GM15510 (cell line): ENCODE data around the gene OR10H3.

Source experiments
- POLR2A ChIP-seq: IDR thresholded peaks from 3 replicates; pipeline ENCODE4 v1.6.1; 2011; ENCODE audit warnings: borderline replicate concordance; ENCODE audit not compliant: insufficient read length; ENCODE audit errors: extremely low read depth

OR10H3 gene, protein sequence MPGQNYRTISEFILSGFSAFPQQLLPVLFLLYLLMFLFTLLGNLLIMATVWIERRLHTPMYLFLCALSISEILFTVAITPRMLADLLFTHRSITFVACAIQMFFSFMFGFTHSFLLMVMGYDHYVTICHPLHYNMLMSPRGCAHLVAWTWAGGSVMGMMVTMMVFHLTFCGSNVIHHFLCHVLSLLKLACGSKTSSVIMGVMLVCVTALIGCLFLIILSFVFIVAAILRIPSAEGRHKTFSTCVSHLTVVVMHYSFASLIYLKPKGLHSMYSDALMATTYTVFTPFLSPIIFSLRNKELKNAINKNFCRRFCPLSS

DNA sequence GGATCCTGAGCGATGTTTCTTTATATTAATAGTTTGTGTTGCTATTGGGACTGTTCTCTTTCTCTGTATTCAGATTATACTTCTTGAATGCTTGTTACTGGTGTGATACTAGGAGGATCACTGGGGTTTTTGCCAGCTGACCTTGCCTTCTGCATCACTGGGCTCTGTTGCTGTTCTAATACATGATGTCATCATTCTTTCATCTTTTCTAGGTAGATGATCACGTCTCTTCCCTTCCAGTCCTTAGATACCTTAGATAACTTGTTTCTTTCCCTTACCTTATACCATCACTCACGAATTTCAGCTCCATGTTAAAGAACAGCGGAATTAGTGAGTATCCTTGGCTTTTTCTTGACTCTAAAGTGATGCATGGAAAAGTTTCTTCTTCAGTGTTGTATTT is at the start of gene OR10H3:
OR10H3 (plus strand) TSS at position 264 of the 400 bp plus-strand sequence. CDS start 3,408 bp downstream, outside the sequence.
- no peak for TF ChIP-seq POLR2A

DNA sequence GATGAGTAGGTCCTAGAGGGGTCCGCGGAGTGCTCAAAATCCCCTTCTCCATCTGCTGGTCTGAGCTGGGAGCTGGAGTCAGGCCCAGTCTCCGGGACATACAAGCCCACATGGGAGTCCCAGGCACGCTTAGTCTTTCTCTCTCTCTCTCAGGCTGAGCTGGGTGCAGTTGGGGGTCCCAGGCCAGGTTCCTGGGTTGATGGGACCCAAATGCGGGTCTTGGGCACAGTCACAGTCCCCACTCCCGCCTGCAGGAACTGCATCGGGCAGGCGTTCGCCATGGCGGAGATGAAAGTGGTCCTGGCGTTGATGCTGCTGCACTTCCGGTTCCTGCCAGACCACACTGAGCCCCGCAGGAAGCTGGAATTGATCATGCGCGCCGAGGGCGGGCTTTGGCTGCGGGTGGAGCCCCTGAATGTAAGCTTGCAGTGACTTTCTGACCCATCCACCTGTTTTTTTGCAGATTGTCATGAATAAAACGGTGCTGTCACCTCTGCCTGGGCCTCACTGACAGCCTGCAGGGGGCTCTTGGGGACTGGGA is 41.1 kb upstream of the OR10H3 start:
- TF ChIP-seq POLR2A: no peak

DNA sequence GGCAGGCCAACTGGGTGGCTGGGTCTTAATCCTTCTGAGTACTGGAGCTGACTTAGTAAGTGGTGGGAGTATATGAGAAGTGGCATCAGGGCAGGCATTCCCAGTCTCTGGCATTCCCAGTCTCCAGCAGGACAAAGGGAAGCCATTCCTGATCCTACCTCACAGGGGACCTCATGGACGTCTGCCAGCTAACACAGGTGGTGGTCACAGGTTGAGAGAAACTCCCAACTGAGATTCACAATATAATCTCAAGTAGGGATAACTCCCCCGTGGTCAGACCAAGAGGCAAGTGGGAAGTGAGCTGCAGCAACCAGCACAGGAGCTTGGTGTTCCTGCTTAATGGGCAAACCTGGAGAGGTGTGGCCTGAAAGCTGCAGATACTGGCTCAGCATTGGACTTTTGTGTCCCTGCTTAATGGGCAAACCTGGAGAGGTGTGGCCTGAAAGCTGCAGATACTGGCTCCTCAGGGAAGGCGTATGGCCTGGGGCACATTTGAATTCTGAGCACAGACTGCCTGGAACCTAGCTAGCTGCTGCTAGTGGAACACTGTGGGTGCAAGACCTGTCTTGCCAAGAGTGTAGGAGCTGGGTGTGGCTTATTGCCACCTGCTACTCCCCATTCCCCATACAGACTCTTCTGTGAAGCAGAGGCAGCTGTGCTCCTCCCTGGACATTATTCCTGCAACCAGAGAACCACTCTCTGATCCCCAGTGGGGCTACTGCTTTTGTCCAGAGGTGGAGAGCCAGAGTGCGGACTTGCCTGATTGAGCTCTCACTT is 35.8 kb upstream of the OR10H3 start:
- TF ChIP-seq POLR2A: no peak

DNA sequence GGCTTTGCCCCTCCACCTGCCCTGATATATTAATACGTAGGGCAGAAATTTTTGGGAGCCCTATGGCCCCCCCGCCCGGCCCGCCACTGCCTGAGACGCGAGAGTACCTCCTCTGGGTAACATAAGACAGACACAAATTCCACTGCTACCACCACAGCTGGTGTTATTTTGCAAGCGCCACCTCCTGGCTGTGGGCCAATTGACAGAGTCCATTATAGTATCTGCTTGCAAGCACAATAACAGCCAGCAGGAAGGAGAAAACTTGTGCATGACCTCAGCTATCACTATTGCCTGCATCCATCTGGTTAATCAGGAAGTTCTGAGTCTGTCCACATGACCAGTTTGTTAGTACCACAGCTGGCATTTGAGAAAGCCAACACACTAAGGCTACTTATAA is 35.3 kb upstream of the OR10H3 start:
- TF ChIP-seq POLR2A: no peak

DNA sequence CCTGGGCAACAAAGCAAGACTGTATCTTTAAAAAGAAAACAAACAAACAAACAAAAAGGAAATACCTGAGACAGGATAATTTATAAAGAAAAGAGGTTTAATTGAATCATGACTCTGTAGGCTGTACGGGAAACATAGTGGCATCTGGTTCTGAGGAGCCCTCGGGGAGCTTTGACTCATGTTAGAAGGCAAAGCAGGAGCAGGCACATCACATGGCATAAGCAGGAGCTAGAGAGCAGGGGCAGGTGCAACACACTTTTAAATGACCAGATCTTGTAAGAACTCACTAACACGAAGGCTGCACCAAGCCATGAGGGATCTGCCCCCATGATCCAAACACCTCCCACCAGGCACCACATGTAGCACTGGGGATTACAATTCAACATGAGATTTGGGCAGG is 23.1 kb upstream of the OR10H3 start:
- TF ChIP-seq POLR2A: no peak

DNA sequence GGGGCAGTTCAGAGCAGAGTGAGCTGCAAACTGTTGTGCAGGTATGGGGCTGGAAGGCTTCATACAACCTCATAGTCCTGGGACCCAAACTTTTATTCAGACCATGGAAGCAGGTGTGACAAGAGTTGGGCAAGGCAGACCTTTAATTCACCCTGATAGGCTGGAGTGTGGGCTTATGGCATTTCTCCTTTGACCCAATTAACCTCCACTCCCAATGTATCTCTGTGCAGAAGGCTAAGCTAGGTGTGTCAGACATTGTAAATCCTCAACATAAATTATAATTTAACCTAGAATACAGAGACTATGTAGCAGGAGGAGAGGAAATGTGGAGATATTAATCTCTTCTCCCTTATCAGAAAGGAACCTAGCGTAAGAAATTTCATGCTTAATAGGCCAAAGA is 22.1 kb upstream of the OR10H3 start:
- TF ChIP-seq POLR2A: no peak

DNA sequence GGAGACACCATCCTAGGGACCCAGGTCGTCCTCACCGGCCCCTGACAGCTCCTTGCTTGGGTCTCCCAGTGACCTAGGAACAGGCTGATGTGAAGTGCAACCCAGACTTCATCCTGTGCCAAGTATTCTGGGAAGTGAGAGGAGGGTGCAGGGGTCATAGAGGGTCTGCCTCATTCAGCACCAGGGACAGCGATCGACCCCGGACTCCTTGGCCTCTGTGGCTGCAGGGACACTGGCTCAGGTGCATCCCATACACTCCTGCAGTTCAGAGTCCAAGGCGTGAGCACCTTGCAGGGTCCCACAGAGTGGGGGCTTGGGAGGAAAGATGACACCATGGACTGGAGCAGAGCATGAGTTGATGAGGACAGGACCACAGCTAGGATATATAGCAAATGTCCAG is 20.0 kb upstream of the OR10H3 start:
- TF ChIP-seq POLR2A: no peak

DNA sequence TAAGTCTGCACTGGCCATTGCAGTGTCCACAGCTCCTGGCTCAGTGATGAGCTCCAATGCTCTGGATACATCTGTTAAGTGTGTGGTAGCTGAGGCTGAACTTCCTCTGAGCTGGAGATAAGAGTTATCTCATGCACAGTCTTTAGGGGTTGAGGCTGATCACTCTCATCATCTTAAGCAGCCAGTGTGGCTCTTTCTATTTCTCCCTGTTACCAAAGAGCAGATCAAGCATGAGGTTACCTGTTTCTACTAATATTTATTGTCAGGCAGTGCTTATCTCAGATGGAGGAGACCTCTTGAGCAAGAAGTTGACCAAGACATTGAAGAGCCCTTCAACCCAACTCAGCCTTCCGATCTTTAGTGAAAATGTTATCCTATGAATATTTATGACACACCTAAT is 16.5 kb upstream of the OR10H3 start:
- no peak for TF ChIP-seq POLR2A

DNA sequence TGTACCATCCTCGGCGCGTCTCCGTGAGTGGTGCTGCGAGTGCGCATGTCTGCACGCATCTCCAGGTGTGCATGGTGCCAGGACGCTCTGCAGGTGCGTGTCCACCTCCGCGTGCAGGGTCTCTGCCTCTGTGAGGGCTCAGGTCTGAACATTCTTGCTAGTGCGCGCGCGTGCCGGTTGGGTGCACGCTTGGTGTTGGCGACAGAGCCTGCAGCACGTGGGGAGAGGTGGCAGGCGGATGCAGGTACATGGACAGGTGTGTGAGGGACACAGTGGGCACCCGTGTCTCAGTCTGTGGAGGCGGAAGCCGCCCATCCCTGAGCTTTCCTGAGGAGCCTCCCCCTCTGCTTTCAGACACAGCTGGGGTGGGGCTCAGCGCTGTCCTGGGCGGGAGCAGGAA is 14.8 kb upstream of the OR10H3 start:
- no peak for TF ChIP-seq POLR2A

DNA sequence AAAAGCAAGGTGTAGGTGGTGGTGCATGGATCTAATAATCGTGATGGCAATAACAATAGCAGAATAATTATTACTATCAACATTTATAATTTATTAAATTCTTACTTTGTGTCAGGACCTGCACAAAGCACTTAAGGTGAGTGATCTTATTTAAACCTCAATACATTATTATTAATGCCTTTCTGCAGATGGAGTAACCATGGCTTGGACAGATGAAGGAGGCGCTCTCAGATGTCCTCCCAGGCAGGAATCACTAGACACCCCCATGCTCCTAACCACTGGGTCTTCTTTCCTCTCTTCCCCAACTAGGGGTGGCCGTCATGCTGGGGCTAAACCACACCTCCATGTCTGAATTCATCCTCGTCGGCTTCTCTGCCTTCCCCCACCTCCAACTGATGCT is 10.1 kb upstream of the OR10H3 start, which contains the start of gene OR10H2:
OR10H2 (plus strand) TSS at position 301 of the 400 bp plus-strand sequence; CDS start at position 321, 20 bp downstream.
- TF ChIP-seq POLR2A: no peak

DNA sequence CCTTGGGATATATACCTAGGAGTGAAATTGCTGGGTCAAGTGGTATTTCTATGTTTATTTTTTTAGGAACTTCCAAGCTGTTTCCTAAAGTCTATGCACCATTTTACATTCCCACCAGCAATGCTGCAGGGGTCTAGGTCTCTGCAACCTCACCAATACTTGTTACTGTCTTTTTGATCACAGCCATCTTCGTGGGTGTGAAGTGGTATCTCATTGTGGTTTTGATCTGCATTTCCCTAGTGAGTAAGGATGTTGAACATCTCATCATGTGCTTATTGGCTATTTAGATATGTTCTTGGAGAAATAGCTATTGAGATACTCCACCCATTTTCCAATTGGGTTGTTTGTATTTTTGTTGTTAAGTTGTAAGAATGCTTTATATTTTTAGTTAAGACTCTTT is 7.2 kb upstream of the OR10H3 start:
- TF ChIP-seq POLR2A: no peak

DNA sequence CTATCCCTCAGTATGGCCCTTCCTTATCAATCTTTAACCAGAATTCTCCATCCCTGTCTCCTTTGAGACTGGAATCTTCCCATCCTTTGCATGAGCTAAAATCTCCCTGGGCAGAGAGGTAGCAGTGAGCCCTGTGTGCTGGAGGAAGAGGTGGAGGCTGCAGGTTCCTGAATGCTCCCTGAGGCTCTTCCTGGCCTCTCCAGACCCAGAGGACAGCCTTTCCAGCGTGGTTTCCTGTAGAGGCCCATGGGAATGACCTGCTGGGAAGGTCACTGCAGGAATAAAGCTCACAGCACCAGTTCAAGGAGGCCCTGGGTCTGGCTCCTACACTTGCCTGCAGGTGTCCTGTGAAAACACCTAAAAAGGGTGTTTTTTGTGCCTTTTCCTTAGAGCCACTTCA is 5.4 kb upstream of the OR10H3 start:
- no peak for TF ChIP-seq POLR2A

DNA sequence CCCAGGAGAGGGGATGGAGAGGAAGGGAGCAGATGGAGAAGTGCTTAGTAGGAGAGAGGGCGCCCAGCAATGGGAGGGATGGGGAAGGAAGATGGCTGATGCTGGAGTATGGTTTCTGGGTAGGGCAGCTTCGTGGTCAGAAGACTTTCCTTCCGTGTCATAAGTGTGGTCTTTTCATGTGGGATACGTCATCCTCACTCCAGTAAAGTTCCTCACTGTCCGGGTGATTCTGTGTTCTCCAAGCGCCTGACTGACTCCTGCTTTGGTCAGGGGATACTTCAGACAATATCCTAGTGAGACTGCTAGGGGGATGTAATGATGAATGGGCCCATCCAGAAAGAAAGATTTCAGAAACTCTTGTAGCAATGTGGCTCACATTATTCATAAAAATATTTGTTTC is 3.9 kb upstream of the OR10H3 start:
- TF ChIP-seq POLR2A: no peak

DNA sequence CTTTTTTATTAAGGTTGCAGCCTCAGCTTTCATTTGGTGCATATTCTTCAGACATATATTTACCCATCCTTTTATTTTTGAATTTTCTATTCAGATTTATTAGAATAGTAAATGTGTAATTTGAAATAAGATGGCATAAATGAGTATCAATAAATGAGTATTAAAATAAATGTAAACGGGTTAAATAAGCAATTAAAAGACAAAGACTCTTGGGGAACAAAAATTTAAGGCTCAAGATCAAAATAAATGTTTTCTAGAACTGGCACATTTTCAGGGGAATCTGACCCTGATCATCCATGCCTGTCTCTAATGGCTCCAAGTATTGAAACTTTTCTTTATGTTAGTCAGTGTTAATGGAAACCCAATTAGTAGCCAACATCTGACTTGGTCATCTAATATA is 3.0 kb downstream of the OR10H3 start:
- no peak for TF ChIP-seq POLR2A

DNA sequence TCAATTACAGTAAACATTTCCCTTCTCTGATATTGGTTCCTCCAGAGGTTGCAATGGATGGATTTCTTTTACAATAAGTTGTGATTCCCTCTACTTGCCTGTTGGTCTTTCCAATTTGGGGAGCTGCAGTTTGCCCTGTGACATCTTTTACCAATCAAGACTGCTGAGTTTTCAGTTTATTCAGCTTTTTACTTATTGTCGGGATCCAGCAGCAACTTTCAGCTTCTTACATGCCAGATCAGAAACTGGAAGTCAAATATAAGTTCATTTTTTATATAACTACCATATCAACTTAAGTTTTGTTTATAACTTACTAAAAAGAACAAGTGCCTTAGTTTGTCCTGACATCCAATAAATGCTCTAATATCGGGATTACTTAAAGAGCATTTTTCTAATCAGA is 10.5 kb downstream of the OR10H3 start:
- no peak for TF ChIP-seq POLR2A

DNA sequence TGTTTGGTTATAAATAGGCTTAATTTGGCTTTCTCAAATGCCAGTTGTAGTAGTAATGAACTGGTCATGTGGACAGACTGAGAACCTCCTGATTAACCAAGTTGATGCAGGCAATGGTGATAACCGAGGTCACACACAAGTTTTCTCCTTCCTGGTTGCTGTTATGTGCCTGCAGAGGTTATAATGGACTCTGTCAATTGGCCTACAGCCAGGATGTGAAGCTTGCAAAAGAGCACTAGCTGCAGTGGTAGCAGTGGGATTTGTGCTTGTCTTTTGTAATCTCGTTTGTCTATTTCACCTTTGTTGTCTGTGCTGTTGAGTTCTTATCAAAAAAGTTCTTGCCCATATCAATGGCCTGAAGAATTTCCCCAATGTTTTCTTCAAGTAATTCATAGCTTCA is 20.6 kb downstream of the OR10H3 start:
- TF ChIP-seq POLR2A: no peak
